Activated naive CD4-positive, alpha-beta T cell (primary cell): ENCODE measurements around the gene ATP11C.
"Not testable (repeated sequence)": the region's sequence is repeated elsewhere in the genome, so short reads cannot be mapped to it uniquely, and the experiment has no call there.

Experiments
- DNase-seq, 4 experiments: peaks; one replicate each; lab custom pipeline; 2025; lab: John Stamatoyannopoulos, UW

ATP11C gene

GRCh38 chrX:139851730-139852129, 81.1 kb downstream of the ATP11C start:
- no peak for DNase-seq

GRCh38 chrX:139850968-139851367, 81.9 kb downstream of the ATP11C start:
- DNase-seq = no peak

GRCh38 chrX:139844884-139845283, 88.0 kb downstream of the ATP11C start:
- no peak for DNase-seq

GRCh38 chrX:139844163-139844562, 88.7 kb downstream of the ATP11C start:
- no peak for DNase-seq

GRCh38 chrX:139842326-139843185, 90.3 kb downstream of the ATP11C start:
- no peak for DNase-seq

GRCh38 chrX:139836335-139836734, 96.5 kb downstream of the ATP11C start:
- not testable (repeated sequence) for DNase-seq

GRCh38 chrX:139834879-139835278, 98.0 kb downstream of the ATP11C start:
- no peak for DNase-seq

GRCh38 chrX:139832718-139833309, 100.0 kb downstream of the ATP11C start:
- no peak for DNase-seq

GRCh38 chrX:139831675-139832456, 101.0 kb downstream of the ATP11C start:
- DNase-seq = no peak

- DNase-seq = no peak
These were observed 101.8 kb downstream of the ATP11C start for GRCh38 chrX:139831017-139831416.

GRCh38 chrX:139828830-139829229, 104.0 kb downstream of the ATP11C start:
- DNase-seq = no peak

- DNase-seq = no peak
These were observed 104.8 kb downstream of the ATP11C start for GRCh38 chrX:139828033-139828432.

- DNase-seq = no peak
These were observed 106.5 kb downstream of the ATP11C start for GRCh38 chrX:139826065-139827044.

- DNase-seq = no peak
These were observed 107.2 kb downstream of the ATP11C start for GRCh38 chrX:139825618-139826017.

GRCh38 chrX:139823806-139824205, 109.0 kb downstream of the ATP11C start:
- DNase-seq = no peak

GRCh38 chrX:139820358-139820984, 112.4 kb downstream of the ATP11C start:
- DNase-seq = no peak

- DNase-seq = no peak
These were observed 116.6 kb downstream of the ATP11C start for GRCh38 chrX:139816204-139816603.

- DNase-seq = no peak
These were observed 117.1 kb downstream of the ATP11C start for GRCh38 chrX:139815771-139816170.

GRCh38 chrX:139811942-139812629, 120.8 kb downstream of the ATP11C start:
- no peak for DNase-seq

- no peak for DNase-seq
These were observed 128.4 kb downstream of the ATP11C start for GRCh38 chrX:139804482-139804881.
